ENCODE data around the gene CALD1. TPM values are rescaled to one million over a fixed set of nuclear protein-coding genes. Genes with fewer than 3 reads are reported as not detected.

Gene CALD1
- total RNA-seq, 1 experiment from 2014 or later = 147 TPM

GRCh38 chr7:134802762-134803161 is 23.3 kb downstream of the CALD1 start:
- H3K27ac Mint-ChIP-seq = no peak overlapping the region
- ChIA-PET CTCF (no interaction called here), POLR2A (no interaction called here)
- no peak for TF ChIP-seq NR1H2 (CRISPR knock-in tag; IDR thresholded peaks at IDR 0.05)
- TF ChIP-seq FOXP1 (CRISPR knock-in tag; IDR thresholded peaks at IDR 0.05; ENCODE audit: borderline replicate concordance) = no peak
- TF ChIP-seq ATF2 (CRISPR knock-in tag; IDR thresholded peaks at IDR 0.05; ENCODE audit: borderline replicate concordance, low read depth) = no peak
- no peak for TF ChIP-seq MYBL2 (CRISPR knock-in tag; IDR thresholded peaks at IDR 0.05)
- TF ChIP-seq NFATC4 (CRISPR knock-in tag; IDR thresholded peaks at IDR 0.05) = no peak
- TF ChIP-seq ATF1 (CRISPR knock-in tag; IDR thresholded peaks at IDR 0.05) = no peak
- no peak for TF ChIP-seq RORB (CRISPR knock-in tag; IDR thresholded peaks at IDR 0.05)
- no peak for TF ChIP-seq ZNF423 (CRISPR knock-in tag; IDR thresholded peaks at IDR 0.05)
- TF ChIP-seq ZNF671 (CRISPR knock-in tag; IDR thresholded peaks at IDR 0.05) = no peak
- TF ChIP-seq JUN (CRISPR knock-in tag; IDR thresholded peaks at IDR 0.05) = no peak
- no peak for TF ChIP-seq OVOL2 (CRISPR knock-in tag; IDR thresholded peaks at IDR 0.05; ENCODE audit: borderline replicate concordance)
- no peak for TF ChIP-seq SOX15 (CRISPR knock-in tag; IDR thresholded peaks at IDR 0.05)
- no peak for TF ChIP-seq FOXJ3 (CRISPR knock-in tag; IDR thresholded peaks at IDR 0.05; ENCODE audit: borderline replicate concordance)
- TF ChIP-seq TCF7 (CRISPR knock-in tag; IDR thresholded peaks at IDR 0.05; ENCODE audit: low read depth) = no peak
- no peak for TF ChIP-seq PRDM15 (CRISPR knock-in tag; IDR thresholded peaks at IDR 0.05)
- no peak for TF ChIP-seq CREB1 (CRISPR knock-in tag; IDR thresholded peaks at IDR 0.05)
- no peak for TF ChIP-seq SP1 (CRISPR knock-in tag; conservative IDR thresholded peaks at IDR 0.05)
- ATAC-seq (no peak), DNase-seq (ENCODE audit: low spot score) (no peak)
- H3K4me1 Mint-ChIP-seq = peaks cover 34% of the 10 kb centered on the region
- H3K4me3 Mint-ChIP-seq = no peak overlapping the region
- no peaks in the 10 kb centered on the region for H3K27me3 Mint-ChIP-seq (ENCODE audit: low read depth)
- H3K36me3 Mint-ChIP-seq = peaks cover 34% of the 10 kb centered on the region
- peaks cover 27% of the 10 kb centered on the region for H3K9me3 Mint-ChIP-seq

GRCh38 chr7:134804351-134804750 is 24.9 kb downstream of the CALD1 start:
- peaks cover 33% of the 10 kb centered on the region for H3K4me1 Mint-ChIP-seq
- H3K27ac Mint-ChIP-seq = peak overlapping the region; percentile 92
- DNase-seq (ENCODE audit: low spot score) = no peak
- ChIA-PET POLR2A (no interaction called here), CTCF (no interaction called here)
- peaks cover 27% of the 10 kb centered on the region for H3K9me3 Mint-ChIP-seq
- ATAC-seq = peak; percentile 66
- TF ChIP-seq MXD4 (CRISPR knock-in tag; IDR thresholded peaks at IDR 0.05; ENCODE audit: borderline replicate concordance) = no peak
- TF ChIP-seq NR1H2 (CRISPR knock-in tag; IDR thresholded peaks at IDR 0.05) = no peak
- no peak for TF ChIP-seq NR2C2 (CRISPR knock-in tag; IDR thresholded peaks at IDR 0.05)
- no peak for TF ChIP-seq SP1 (CRISPR knock-in tag; conservative IDR thresholded peaks at IDR 0.05)
- TF ChIP-seq GABPB1 (CRISPR knock-in tag; IDR thresholded peaks at IDR 0.05) = no peak
- TF ChIP-seq CBFB (CRISPR knock-in tag; IDR thresholded peaks at IDR 0.05; ENCODE audit: low read depth) = no peak
- TF ChIP-seq ZNF121 (CRISPR knock-in tag; IDR thresholded peaks at IDR 0.05) = no peak
- TF ChIP-seq FOXP1 (CRISPR knock-in tag; IDR thresholded peaks at IDR 0.05; ENCODE audit: borderline replicate concordance) = no peak
- TF ChIP-seq, protein P1, sequence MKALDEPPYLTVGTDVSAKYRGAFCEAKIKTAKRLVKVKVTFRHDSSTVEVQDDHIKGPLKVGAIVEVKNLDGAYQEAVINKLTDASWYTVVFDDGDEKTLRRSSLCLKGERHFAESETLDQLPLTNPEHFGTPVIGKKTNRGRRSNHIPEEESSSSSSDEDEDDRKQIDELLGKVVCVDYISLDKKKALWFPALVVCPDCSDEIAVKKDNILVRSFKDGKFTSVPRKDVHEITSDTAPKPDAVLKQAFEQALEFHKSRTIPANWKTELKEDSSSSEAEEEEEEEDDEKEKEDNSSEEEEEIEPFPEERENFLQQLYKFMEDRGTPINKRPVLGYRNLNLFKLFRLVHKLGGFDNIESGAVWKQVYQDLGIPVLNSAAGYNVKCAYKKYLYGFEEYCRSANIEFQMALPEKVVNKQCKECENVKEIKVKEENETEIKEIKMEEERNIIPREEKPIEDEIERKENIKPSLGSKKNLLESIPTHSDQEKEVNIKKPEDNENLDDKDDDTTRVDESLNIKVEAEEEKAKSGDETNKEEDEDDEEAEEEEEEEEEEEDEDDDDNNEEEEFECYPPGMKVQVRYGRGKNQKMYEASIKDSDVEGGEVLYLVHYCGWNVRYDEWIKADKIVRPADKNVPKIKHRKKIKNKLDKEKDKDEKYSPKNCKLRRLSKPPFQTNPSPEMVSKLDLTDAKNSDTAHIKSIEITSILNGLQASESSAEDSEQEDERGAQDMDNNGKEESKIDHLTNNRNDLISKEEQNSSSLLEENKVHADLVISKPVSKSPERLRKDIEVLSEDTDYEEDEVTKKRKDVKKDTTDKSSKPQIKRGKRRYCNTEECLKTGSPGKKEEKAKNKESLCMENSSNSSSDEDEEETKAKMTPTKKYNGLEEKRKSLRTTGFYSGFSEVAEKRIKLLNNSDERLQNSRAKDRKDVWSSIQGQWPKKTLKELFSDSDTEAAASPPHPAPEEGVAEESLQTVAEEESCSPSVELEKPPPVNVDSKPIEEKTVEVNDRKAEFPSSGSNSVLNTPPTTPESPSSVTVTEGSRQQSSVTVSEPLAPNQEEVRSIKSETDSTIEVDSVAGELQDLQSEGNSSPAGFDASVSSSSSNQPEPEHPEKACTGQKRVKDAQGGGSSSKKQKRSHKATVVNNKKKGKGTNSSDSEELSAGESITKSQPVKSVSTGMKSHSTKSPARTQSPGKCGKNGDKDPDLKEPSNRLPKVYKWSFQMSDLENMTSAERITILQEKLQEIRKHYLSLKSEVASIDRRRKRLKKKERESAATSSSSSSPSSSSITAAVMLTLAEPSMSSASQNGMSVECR (CRISPR knock-in tag; IDR thresholded peaks at IDR 0.05; ENCODE audit: borderline replicate concordance) = no peak
- no peak for TF ChIP-seq ZBTB21 (CRISPR knock-in tag; IDR thresholded peaks at IDR 0.05; ENCODE audit: borderline replicate concordance)
- H3K27me3 Mint-ChIP-seq (ENCODE audit: low read depth) = no peaks in the 10 kb centered on the region
- peaks cover 34% of the 10 kb centered on the region for H3K36me3 Mint-ChIP-seq
- no peak overlapping the region for H3K4me3 Mint-ChIP-seq

Data from WTC11 (cell line).